ENCODE measurements around the gene PROM1. TPM values are rescaled to one million over a fixed set of nuclear protein-coding genes. Genes with fewer than 3 reads are reported as not detected.

The PROM1 gene
- polyA plus RNA-seq, 3 donors: not detected

GRCh38 chr4:16118090-16118489 is 34.3 kb upstream of the PROM1 start:
- Mint-ChIP-seq H3K4me3 (no peak overlapping the region), H3K27ac (no peak overlapping the region), H3K4me1 (peaks cover 13% of the 10 kb centered on the region), H3K36me3 (no peaks in the 10 kb centered on the region), H3K27me3 (ENCODE audit: low read depth in 3 of 3) (peaks cover 0 to 7% (median 2%) of the 10 kb centered on the region in 3 donors), H3K9me3 (peaks cover 0 to 1% (median 0%) of the 10 kb centered on the region in 7 donors)
- DNase-seq: no peak
- Histone ChIP-seq H3K4me1 (ENCODE audit: control insufficient read depth in 1 of 2, insufficient read depth in 2 of 2, low read length in 2 of 2) (peaks cover 9 to 13% of the 10 kb centered on the region in 2 donors), H3K4me3 (replicated peaks in 1 of 3; ENCODE audit: low read depth in 2 of 3, low read length in 3 of 3) (no peak overlapping the region), H3K79me2 (ENCODE audit: insufficient read depth, low read length) (no peaks in the 10 kb centered on the region), H3K36me3 (replicated peaks in 1 of 2; ENCODE audit: control insufficient read depth in 1 of 2, insufficient read depth in 2 of 2, low read length in 2 of 2) (no peaks in the 10 kb centered on the region), H3K27me3 (ENCODE audit: control insufficient read depth in 2 of 2, insufficient read depth in 2 of 2, low read length in 2 of 2) (no peaks in the 10 kb centered on the region), H3K9me3 (replicated peaks in 1 of 2; ENCODE audit: control insufficient read depth in 1 of 2, insufficient read depth in 1 of 2, low read length in 2 of 2) (no peaks in the 10 kb centered on the region), H4K20me1 (ENCODE audit: insufficient read depth, low read length) (no peaks in the 10 kb centered on the region), H3K4me2 (replicated peaks; ENCODE audit: extremely low read depth, low read length, poor library complexity, severe bottlenecking) (no peak overlapping the region), H3K9ac (ENCODE audit: insufficient read depth, low read length, poor library complexity, severe bottlenecking) (no peak overlapping the region), H3K27ac (ENCODE audit: low read depth in 1 of 2, low read length in 2 of 2) (no peak overlapping the region), H2AFZ (ENCODE audit: insufficient read depth, low read depth, low read length, poor library complexity, severe bottlenecking) (no peak overlapping the region)
- 100% methylated on average over 1 of the region's 2 CpGs for WGBS (ENCODE audit: insufficient coverage)
- TF ChIP-seq CTCF (IDR thresholded peaks at IDR 0.05): no peak
- intact Hi-C loops (cut with micrococcal nuclease): no loop called here

- intact Hi-C loops (cut with micrococcal nuclease): no loop called here
- Mint-ChIP-seq H3K27me3 (ENCODE audit: low read depth in 3 of 3) (peaks cover 0 to 7% (median 2%) of the 10 kb centered on the region in 3 donors), H3K27ac (no peak overlapping the region), H3K4me3 (no peak overlapping the region), H3K36me3 (no peaks in the 10 kb centered on the region), H3K9me3 (peaks cover 0 to 1% (median 0%) of the 10 kb centered on the region in 7 donors), H3K4me1 (peaks cover 4% of the 10 kb centered on the region)
- DNase-seq: no peak
- TF ChIP-seq CTCF (IDR thresholded peaks at IDR 0.05): no peak
- no peak overlapping the region for H3K9ac ChIP-seq (ENCODE audit: insufficient read depth, low read length, poor library complexity, severe bottlenecking)
- H3K9me3 ChIP-seq (replicated peaks in 1 of 2; ENCODE audit: control insufficient read depth in 1 of 2, insufficient read depth in 1 of 2, low read length in 2 of 2): no peaks in the 10 kb centered on the region
- H3K36me3 ChIP-seq (replicated peaks in 1 of 2; ENCODE audit: control insufficient read depth in 1 of 2, insufficient read depth in 2 of 2, low read length in 2 of 2): no peaks in the 10 kb centered on the region
- no peaks in the 10 kb centered on the region for H3K79me2 ChIP-seq (ENCODE audit: insufficient read depth, low read length)
- no peak overlapping the region for H2AFZ ChIP-seq (ENCODE audit: insufficient read depth, low read depth, low read length, poor library complexity, severe bottlenecking)
- H3K27me3 ChIP-seq (ENCODE audit: control insufficient read depth in 2 of 2, insufficient read depth in 2 of 2, low read length in 2 of 2): no peaks in the 10 kb centered on the region
- H3K4me2 ChIP-seq (replicated peaks; ENCODE audit: extremely low read depth, low read length, poor library complexity, severe bottlenecking): no peak overlapping the region
- no peak overlapping the region for H3K4me3 ChIP-seq (replicated peaks in 1 of 3; ENCODE audit: low read depth in 2 of 3, low read length in 3 of 3)
- no peaks in the 10 kb centered on the region for H4K20me1 ChIP-seq (ENCODE audit: insufficient read depth, low read length)
- WGBS (ENCODE audit: insufficient coverage): 100% methylated on average over 1 of the region's 5 CpGs
- peaks cover 0 to 4% of the 10 kb centered on the region in 2 donors for H3K4me1 ChIP-seq (ENCODE audit: control insufficient read depth in 1 of 2, insufficient read depth in 2 of 2, low read length in 2 of 2)
- H3K27ac ChIP-seq (ENCODE audit: low read depth in 1 of 2, low read length in 2 of 2): no peak overlapping the region
Observed at GRCh38 chr4:16117164-16117563, 33.3 kb upstream of the PROM1 start.

Measured in CD14-positive monocyte (primary cell).